Lower lobe of right lung (tissue), 2 donors: ENCODE results near the gene LAD1. TPM values are rescaled to one million over a fixed set of nuclear protein-coding genes. Genes with fewer than 3 reads are reported as not detected.

Source experiments
- ATAC-seq, 2 donors: fragments of 200-7000 bp; cut with Tn5 transposase; one replicate each; pipeline ENCODE4 v1.9.1; 2020 to 2022; ENCODE audit warnings: mild to moderate bottlenecking in 2 of 2, moderate library complexity in 2 of 2
- DNase-seq: peaks from one replicate; pipeline ENCODE4 v3.0.0-alpha.2; 2020
- H3K27ac ChIP-seq: fragments of 200-600 bp; one replicate; pipeline ENCODE4 v1.8.0; 2022
- H3K27me3 ChIP-seq: fragments of 200-600 bp; one replicate; pipeline ENCODE4 v1.8.0; 2022; ENCODE audit warnings: low read depth
- H3K36me3 ChIP-seq: fragments of 200-600 bp; one replicate; pipeline ENCODE4 v1.8.0; 2022; ENCODE audit warnings: mild to moderate bottlenecking
- H3K4me1 ChIP-seq: fragments of 200-600 bp; one replicate; pipeline ENCODE4 v1.8.0; 2022
- H3K4me3 ChIP-seq: fragments of 200-600 bp; one replicate; pipeline ENCODE4 v1.8.0; 2022; ENCODE audit warnings: mild to moderate bottlenecking
- H3K9me3 ChIP-seq: fragments of 200-600 bp; one replicate; pipeline ENCODE4 v1.8.0; 2022
- intact Hi-C: fragments of 100-400 bp; cut with DNase I; formaldehyde crosslinking; loops from one replicate; pipeline ENCODE4 v1.11.0; 2022
- total RNA-seq: library from RNA; stranded (reverse); fragmentation: NEBNext Ultra II Directional; extraction: Animal tissue kit (Norgen Biotek cat#: 25700); gene quantifications from one replicate; pipeline ENCODE4 v1.2.1, GENCODE V29; 2021
- TF ChIP-seq, protein P1 (sequence below): fragments of 200-600 bp; IDR thresholded peaks from one replicate; pipeline ENCODE4 v1.8.0; 2022; ENCODE audit warnings: antibody characterized with exemption, mild to moderate bottlenecking
- donor health status: DM: no; HTN: yes; CAD: no; lungs with severe emphysema.

Gene LAD1
- total RNA-seq, 1 donor from 2014 or later: 35.3 TPM

DNA sequence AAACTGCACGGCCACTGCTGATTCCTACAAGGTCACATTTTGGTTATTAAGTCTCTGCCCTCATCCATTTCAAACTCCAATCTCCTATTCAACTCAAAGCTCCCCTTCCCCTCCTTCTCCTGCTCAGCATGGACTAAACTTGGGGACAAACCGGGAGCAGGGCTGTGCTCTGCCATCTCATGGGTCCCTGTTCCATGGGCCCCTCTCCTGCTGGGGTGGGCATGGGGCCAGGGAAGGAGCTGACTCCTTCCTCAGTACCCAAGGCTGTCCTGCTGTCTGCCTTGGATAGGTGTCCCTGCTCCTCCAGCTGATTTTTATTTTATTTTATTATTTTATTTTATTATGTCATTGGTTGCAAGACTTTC, 48.8 kb downstream of the LAD1 start:
- TF ChIP-seq, protein P1, sequence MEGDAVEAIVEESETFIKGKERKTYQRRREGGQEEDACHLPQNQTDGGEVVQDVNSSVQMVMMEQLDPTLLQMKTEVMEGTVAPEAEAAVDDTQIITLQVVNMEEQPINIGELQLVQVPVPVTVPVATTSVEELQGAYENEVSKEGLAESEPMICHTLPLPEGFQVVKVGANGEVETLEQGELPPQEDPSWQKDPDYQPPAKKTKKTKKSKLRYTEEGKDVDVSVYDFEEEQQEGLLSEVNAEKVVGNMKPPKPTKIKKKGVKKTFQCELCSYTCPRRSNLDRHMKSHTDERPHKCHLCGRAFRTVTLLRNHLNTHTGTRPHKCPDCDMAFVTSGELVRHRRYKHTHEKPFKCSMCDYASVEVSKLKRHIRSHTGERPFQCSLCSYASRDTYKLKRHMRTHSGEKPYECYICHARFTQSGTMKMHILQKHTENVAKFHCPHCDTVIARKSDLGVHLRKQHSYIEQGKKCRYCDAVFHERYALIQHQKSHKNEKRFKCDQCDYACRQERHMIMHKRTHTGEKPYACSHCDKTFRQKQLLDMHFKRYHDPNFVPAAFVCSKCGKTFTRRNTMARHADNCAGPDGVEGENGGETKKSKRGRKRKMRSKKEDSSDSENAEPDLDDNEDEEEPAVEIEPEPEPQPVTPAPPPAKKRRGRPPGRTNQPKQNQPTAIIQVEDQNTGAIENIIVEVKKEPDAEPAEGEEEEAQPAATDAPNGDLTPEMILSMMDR: no peak
- no peaks in the 10 kb centered on the region for H3K27me3 ChIP-seq
- no peak overlapping the region for H3K4me3 ChIP-seq
- peak; percentile 14 for DNase-seq
- intact Hi-C loops: no loop called here
- H3K27ac ChIP-seq: no peak overlapping the region
- no peak for ATAC-seq
- no peaks in the 10 kb centered on the region for H3K36me3 ChIP-seq
- peaks cover 4% of the 10 kb centered on the region for H3K4me1 ChIP-seq
- H3K9me3 ChIP-seq: no peaks in the 10 kb centered on the region

DNA sequence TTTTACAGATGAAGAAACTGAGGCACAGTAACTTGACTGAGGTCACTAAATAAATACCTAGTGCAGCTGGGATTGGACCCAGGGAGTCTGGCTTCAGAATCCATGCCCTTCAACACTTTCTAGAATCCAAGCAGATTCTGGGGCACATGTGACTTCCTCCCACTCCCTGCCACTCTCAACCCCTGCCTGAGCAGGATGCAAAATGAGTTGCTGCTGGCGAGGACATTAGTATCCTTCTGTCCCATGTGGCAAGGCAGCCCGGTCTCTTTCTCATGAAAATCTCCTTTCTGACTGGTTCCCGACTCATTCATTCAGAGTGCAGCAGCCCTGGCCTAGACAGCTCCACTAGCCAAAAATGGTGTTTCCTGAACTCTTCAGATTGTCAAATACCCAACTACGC, 50.0 kb downstream of the LAD1 start:
- Histone ChIP-seq H3K4me1 (peaks cover 4% of the 10 kb centered on the region), H3K36me3 (no peaks in the 10 kb centered on the region), H3K27me3 (no peaks in the 10 kb centered on the region), H3K4me3 (no peak overlapping the region), H3K9me3 (no peaks in the 10 kb centered on the region), H3K27ac (no peak overlapping the region)
- TF ChIP-seq, protein P1: no peak
- intact Hi-C loops: no loop called here
- DNase-seq (peak; percentile 3), ATAC-seq (no peak)

DNA sequence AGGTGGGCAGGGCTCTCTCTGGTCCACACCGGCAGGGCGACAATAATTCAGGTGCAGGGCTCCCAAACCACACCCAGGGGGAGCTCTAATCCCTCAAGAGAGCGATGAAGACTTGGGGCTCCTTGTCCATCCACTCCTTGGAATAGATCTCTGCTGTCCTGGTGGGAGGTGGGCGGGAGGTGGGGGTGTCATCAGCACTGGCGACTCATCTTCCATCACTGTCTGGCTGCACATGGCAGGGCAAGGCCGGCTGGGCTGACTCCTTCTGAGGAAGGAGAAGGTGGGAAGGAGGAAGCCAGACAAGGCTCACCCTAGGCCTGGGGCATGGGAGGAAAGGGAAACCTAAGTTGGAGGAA, 50.9 kb downstream of the LAD1 start:
- H3K9me3 ChIP-seq: no peaks in the 10 kb centered on the region
- intact Hi-C loops: no loop called here
- no peak overlapping the region for H3K27ac ChIP-seq
- no peaks in the 10 kb centered on the region for H3K27me3 ChIP-seq
- H3K4me3 ChIP-seq: no peak overlapping the region
- peak; percentile 66 to 75 for ATAC-seq
- peak; percentile 45 for DNase-seq
- H3K4me1 ChIP-seq: peaks cover 4% of the 10 kb centered on the region
- TF ChIP-seq, protein P1: peak; percentile 44
- no peaks in the 10 kb centered on the region for H3K36me3 ChIP-seq

DNA sequence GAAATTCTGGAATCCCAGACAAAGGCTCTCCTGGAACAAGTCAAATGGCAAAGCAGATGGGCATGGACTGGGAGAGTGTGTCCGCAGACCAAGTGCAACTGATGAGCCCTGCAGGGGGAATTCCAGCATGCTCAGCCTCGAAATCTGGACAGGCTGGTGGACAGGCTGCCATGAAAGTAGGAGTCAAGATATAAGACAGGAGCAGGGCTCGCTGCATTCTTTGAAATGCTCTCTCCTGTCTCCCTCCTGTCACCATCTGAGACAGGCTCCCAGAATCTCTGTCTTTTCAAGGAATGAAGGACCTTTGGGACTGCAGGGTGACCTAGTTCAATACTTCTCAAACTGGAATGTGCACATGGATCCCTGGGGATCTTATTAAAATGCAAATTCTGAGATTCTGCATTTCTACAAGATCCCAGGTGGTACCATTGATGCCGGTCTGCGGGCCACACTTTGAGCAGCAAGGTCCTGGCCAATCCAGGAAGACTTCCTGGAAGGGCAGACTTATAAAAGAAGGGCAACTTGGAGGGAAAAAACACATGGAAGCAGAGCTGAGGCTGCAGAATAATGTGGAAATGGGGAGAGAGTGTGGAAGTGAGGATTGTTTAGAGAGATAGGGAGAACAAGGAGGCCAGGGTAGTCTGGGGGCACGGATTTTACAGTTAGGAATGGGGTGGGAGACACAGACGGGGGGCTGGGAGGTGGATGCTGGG, 51.5 kb downstream of the LAD1 start:
- TF ChIP-seq, protein P1: no peak
- peak; percentile 3 for DNase-seq
- H3K27me3 ChIP-seq: no peaks in the 10 kb centered on the region
- no peak for ATAC-seq
- H3K4me1 ChIP-seq: peaks cover 4% of the 10 kb centered on the region
- no peak overlapping the region for H3K27ac ChIP-seq
- intact Hi-C loops: no loop called here
- no peaks in the 10 kb centered on the region for H3K36me3 ChIP-seq
- no peaks in the 10 kb centered on the region for H3K9me3 ChIP-seq
- H3K4me3 ChIP-seq: no peak overlapping the region

DNA sequence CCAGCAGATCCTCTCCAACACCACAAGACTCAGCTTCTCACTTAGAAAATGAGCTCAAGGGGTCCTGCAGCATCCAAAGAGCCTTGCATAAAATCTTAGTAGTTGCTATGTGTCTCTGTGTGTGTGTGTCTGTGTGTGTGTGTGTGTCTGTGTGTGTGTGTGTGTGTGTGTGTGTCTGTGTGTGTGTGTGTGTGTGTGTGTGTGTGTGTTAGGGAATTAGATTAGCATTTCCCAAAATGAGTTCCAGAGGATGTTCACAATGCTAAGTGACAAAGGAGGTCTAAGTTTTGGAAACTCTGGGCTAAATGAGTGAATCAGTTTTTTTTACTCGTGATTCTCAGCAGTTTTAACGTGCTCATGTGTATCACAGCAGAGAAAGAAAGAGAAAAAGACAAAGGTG, 52.1 kb downstream of the LAD1 start:
- ATAC-seq: no peak
- H3K4me1 ChIP-seq: peaks cover 4% of the 10 kb centered on the region
- H3K27me3 ChIP-seq: no peaks in the 10 kb centered on the region
- no peaks in the 10 kb centered on the region for H3K36me3 ChIP-seq
- DNase-seq: no peak
- TF ChIP-seq, protein P1: no peak
- H3K27ac ChIP-seq: no peak overlapping the region
- no peaks in the 10 kb centered on the region for H3K9me3 ChIP-seq
- no peak overlapping the region for H3K4me3 ChIP-seq
- intact Hi-C loops: no loop called here
